ENCODE results near the gene MEIOB. TPM values are rescaled to one million over a fixed set of nuclear protein-coding genes. Genes with fewer than 3 reads are reported as not detected.

MEIOB gene, protein sequence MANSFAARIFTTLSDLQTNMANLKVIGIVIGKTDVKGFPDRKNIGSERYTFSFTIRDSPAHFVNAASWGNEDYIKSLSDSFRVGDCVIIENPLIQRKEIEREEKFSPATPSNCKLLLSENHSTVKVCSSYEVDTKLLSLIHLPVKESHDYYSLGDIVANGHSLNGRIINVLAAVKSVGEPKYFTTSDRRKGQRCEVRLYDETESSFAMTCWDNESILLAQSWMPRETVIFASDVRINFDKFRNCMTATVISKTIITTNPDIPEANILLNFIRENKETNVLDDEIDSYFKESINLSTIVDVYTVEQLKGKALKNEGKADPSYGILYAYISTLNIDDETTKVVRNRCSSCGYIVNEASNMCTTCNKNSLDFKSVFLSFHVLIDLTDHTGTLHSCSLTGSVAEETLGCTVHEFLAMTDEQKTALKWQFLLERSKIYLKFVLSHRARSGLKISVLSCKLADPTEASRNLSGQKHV
- total RNA-seq: not detected in 2 replicates

DNA sequence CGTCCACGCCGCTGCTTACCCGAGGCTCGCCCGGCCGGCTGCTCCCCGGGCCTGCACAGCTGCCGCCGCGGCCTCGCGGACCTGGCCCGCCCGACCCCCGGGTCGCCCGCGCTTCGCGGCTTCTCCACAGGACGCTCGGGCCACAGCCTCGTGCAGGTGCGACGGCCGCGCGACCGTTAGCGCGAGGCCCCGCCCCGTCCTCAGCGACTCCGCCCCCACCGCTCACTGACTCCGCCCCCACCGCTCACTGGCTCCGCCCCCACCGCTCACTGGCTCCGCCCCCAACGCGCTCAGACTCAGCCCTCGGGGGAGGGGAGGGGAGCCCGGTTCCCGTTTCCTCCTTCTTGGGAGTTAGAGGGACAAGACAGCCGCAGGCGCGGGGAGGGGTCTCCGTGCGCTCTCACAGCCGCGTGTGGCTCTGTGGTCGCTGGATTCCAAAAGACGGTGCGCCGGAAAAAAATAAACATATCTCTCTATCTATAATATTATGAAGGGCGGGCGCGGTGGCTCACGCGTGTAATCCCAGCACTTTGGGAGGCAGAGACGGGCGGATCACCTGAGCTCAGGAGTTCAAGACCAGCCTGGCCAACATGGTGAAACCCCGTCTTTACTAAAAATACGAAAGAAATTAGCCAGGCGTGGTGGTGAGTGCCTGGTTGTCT lies at the start of gene MEIOB:
Gene MEIOB (minus strand): TSS at position 191 of the 662 bp plus-strand sequence. CDS start 3,989 bp downstream, outside the sequence.

DNA sequence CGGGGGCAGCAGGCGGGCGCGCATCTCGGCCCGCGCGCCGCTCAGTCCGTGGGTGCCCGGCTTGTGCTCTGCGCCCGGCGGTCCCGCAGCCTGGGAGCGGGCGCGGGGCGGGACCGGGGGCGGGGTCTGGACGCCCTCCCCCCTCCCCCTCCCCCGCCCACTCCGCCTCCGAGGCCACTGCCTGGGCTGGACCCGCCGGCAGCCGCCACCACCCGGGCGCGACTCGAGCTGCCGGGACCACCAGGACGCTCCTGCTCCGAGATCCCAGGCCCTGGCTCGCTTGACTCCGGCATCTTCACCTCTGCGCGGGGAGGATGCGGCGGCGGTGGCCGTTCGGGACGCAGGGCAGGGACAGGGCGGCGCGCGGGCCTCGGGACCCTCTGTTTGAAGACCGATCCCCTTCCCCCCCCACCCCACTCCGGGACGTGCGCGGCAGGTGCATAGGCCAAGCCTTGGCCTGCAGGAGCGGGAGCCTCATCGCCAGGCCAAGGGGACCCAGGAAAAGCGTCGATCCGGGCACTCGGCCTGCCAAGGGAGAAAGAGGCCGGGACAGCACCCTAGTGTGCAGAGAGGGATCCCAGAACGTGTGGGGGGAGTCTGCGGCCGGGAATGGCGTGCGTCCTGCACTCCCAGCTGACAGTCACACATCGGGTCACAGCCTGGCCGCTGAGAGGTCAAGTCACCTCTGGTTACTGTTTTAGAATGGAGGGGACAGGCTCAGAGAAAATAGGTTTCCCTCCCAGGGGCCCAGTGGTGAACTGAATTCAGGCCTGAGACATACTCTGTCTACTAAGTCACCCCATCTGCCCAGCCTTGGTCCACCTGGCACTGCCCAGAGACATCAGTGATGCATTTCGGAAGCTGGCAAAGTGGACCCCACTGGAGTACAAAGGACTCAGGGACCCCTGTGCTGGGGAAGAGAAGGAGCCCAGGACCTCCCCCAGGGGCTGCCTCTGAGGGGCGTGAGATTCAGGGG lies 46.7 kb upstream of the MEIOB start, which contains the start of gene HS3ST6:
Gene HS3ST6 (minus strand): TSS at position 65 of the 976 bp plus-strand sequence. CDS start 92 bp downstream, outside the sequence.

DNA sequence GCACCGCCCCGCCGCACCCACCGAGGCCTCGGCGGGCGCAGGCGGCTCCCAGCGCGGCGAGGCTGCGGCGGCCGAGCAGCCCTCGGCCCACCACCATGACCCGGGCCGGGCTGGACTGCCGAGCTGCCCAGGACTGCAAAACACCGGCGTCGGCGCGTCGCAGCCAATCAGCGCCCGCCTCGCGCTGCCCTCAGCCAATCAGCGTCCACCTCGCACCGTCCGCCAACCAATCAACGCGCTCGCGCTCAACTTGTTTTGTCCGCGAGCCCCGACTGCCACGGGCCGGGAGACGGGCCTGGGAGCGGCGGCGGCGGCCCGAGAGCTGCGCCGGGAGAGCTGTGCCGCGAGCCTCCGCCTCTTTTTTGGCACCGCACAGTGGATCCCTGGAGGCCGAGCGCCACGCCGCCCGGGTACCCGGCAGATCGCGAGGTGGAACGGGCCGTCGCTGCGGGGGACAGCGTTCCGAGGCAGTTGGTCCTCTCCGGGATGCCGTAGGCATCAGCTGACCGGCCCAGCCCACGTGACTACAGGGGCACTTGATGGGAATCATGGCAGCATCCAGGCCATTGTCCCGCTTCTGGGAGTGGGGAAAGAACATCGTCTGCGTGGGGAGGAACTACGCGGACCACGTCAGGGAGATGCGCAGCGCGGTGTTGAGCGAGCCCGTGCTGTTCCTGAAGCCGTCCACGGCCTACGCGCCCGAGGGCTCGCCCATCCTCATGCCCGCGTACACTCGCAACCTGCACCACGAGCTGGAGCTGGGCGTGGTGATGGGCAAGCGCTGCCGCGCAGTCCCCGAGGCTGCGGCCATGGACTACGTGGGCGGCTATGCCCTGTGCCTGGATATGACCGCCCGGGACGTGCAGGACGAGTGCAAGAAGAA lies 45.0 kb downstream of the MEIOB start, which contains the start of the genes FAHD1 and HAGH:
Gene FAHD1 (plus strand): TSS at position 516 of the 883 bp plus-strand sequence. CDS start 33 bp downstream, at position 549.
Gene HAGH (minus strand): TSS at position 135 of the 883 bp plus-strand sequence. CDS start 38 bp downstream, at position 97.

GRCh38 chr16:1793578-1794220 lies 78.3 kb downstream of the MEIOB start, which contains the start of gene IGFALS:
TSS of gene IGFALS (minus strand) at chr16:1793705. CDS start at chr16:1793652, 53 bp downstream.

Other genes with a start within 250 kb of the MEIOB start
- gene JPT2, start 193.9 kb downstream of the MEIOB start, total RNA-seq: 25.5 and 69.2 TPM in 2 replicates
- 29.7 and 69.6 TPM in 2 replicates for gene MAPK8IP3, start 166.0 kb downstream of the MEIOB start, total RNA-seq
- gene NME3, start 100.6 kb downstream of the MEIOB start, total RNA-seq: 54.8 and 102 TPM in 2 replicates
- gene EME2, start 99.4 kb downstream of the MEIOB start, total RNA-seq: 17.2 and 20.9 TPM in 2 replicates
- gene MRPS34, start 99.0 kb downstream of the MEIOB start, total RNA-seq: 57.5 and 73.0 TPM in 2 replicates
- gene SPSB3, start 89.6 kb downstream of the MEIOB start, total RNA-seq: 24.1 and 30.9 TPM in 2 replicates
- gene NUBP2, start 89.2 kb downstream of the MEIOB start, total RNA-seq: 52.0 and 60.9 TPM in 2 replicates
- gene IGFALS, start 78.5 kb downstream of the MEIOB start, total RNA-seq: not detected in 2 replicates
- gene HAGH, start 45.3 kb downstream of the MEIOB start, total RNA-seq: 54.9 and 57.3 TPM in 2 replicates
- 57.6 and 61.4 TPM in 2 replicates for gene FAHD1, start 45.0 kb downstream of the MEIOB start, total RNA-seq
- gene HS3ST6, start 46.3 kb upstream of the MEIOB start, total RNA-seq: not detected in 2 replicates
- gene MSRB1, start 71.0 kb upstream of the MEIOB start, total RNA-seq: 4.1 and 6.2 TPM in 2 replicates
- gene RPL3L, start 82.5 kb upstream of the MEIOB start, total RNA-seq: not detected in 2 replicates
- gene NDUFB10, start 87.4 kb upstream of the MEIOB start, total RNA-seq: 91.1 and 110 TPM in 2 replicates
- 1,386 and 1,428 TPM in 2 replicates for gene RPS2, start 92.7 kb upstream of the MEIOB start, total RNA-seq
- not detected in 2 replicates for gene RNF151, start 94.7 kb upstream of the MEIOB start, total RNA-seq
- gene TBL3, start 99.9 kb upstream of the MEIOB start, total RNA-seq: 26.4 and 59.3 TPM in 2 replicates
- under 0.01 and 0.28 TPM in 2 replicates for gene NOXO1, start 109.3 kb upstream of the MEIOB start, total RNA-seq
- 11.1 and 14.3 TPM in 2 replicates for gene GFER, start 112.0 kb upstream of the MEIOB start, total RNA-seq
- 3.6 and 7.3 TPM in 2 replicates for gene SYNGR3, start 117.8 kb upstream of the MEIOB start, total RNA-seq
- gene ZNF598, start 137.7 kb upstream of the MEIOB start, total RNA-seq: 13.1 and 29.6 TPM in 2 replicates
- gene NPW, start 147.6 kb upstream of the MEIOB start, total RNA-seq: 0.30 and 0.65 TPM in 2 replicates
- 19.0 and 24.5 TPM in 2 replicates for gene NHERF2, start 154.7 kb upstream of the MEIOB start, total RNA-seq
- gene NTHL1, start 175.7 kb upstream of the MEIOB start, total RNA-seq: 15.3 and 25.2 TPM in 2 replicates
- 60.9 and 71.0 TPM in 2 replicates for gene TSC2, start 175.8 kb upstream of the MEIOB start, total RNA-seq

Data from smooth muscle cell of the umbilical artery (primary cell).